H1 (cell line): Measurements from ENCODE around the gene NTN4. TPM values are rescaled to one million over a fixed set of nuclear protein-coding genes. Genes with fewer than 3 reads are reported as not detected.

ENCODE experiments used
- CTCF ChIA-PET: fragments of 300-600 bp; sonication (Branson Sonifier 250); formaldehyde crosslinking; loops from one replicate; lab custom pipeline; 2021; ENCODE audit not compliant: partially characterized antibody; lab: Charles Lee
- POLR2A ChIA-PET: fragments of 300-600 bp; sonication (Branson Sonifier 250); formaldehyde crosslinking; loops from one replicate; lab custom pipeline; 2021; ENCODE audit warnings: inconsistent platforms; ENCODE audit not compliant: partially characterized antibody; lab: Charles Lee
- DNase-seq, 2 experiments: peaks; one replicate each; pipeline versions ENCODE4 v3.0.0 to v3.0.0-alpha.2; 2010 to 2022; ENCODE audit warnings: low spot score in 2 of 2, low read depth in 1 of 2, mixed read lengths in 1 of 2
- FAIRE-seq: peaks from 2 replicates; lab custom pipeline; 2011; peaks lifted over from hg19 to GRCh38; lab: Jason Lieb, UNC
- H2AFZ ChIP-seq: 2 replicates; pipeline ENCODE4 v1.8.1; 2012; ENCODE audit warnings: low read length, inconsistent platforms
- H2AK5ac ChIP-seq: 2 replicates; pipeline ENCODE4 v1.6.1; 2013; ENCODE audit warnings: low read depth, low read length
- H2BK120ac ChIP-seq: replicated peaks from 2 replicates; pipeline ENCODE3; 2013; ENCODE audit warnings: low read depth, low read length, inconsistent platforms
- H2BK12ac ChIP-seq: 2 replicates; pipeline ENCODE4 v1.6.1; 2013; ENCODE audit warnings: low read depth, low read length
- H2BK15ac ChIP-seq: 2 replicates; pipeline ENCODE4 v1.6.1; 2013; ENCODE audit warnings: low read length
- H2BK20ac ChIP-seq: 2 replicates; pipeline ENCODE4 v1.6.1; 2013; ENCODE audit warnings: low read length
- H2BK5ac ChIP-seq: 2 replicates; pipeline ENCODE4 v1.6.1; 2013; ENCODE audit warnings: low read depth, low read length
- H3K14ac ChIP-seq: 2 replicates; pipeline ENCODE4 v1.6.1; 2013; ENCODE audit warnings: inconsistent platforms; ENCODE audit not compliant: insufficient read length
- H3K18ac ChIP-seq: 2 replicates; pipeline ENCODE4 v1.6.1; 2013; ENCODE audit warnings: low read length; ENCODE audit errors: extremely low read depth
- H3K23ac ChIP-seq: 2 replicates; pipeline ENCODE4 v1.6.1; 2013; ENCODE audit warnings: inconsistent platforms; ENCODE audit not compliant: insufficient read length
- H3K23me2 ChIP-seq: 2 replicates; pipeline ENCODE4 v1.6.1; 2013; ENCODE audit warnings: low read depth, low read length
- H3K27ac ChIP-seq: 2 replicates; pipeline ENCODE4 v1.6.1; 2011; ENCODE audit warnings: low read depth, low read length, inconsistent platforms
- H3K27me3 ChIP-seq, 4 experiments: replicated peaks in 1 of 4; 1 replicate in 1 of 4; 2 replicates in 3 of 4; pipeline versions ENCODE4 v1.6.1 to v1.8.1; 2011 to 2013; ENCODE audit warnings: low read length in 3 of 4, mild to moderate bottlenecking in 3 of 4, inconsistent platforms in 2 of 4, mixed read lengths in 2 of 4, moderate library complexity in 1 of 4; ENCODE audit not compliant: control insufficient read depth in 3 of 4, insufficient read depth in 3 of 4; ENCODE audit errors: extremely low read depth in 1 of 4
- H3K36me3 ChIP-seq, 4 experiments: 2 replicates each; pipeline versions ENCODE4 v1.6.1 to v1.8.1; 2011 to 2013; ENCODE audit warnings: mild to moderate bottlenecking in 4 of 4, low read length in 3 of 4, moderate library complexity in 2 of 4, control low read depth in 1 of 4, inconsistent platforms in 1 of 4; ENCODE audit not compliant: insufficient read depth in 4 of 4, control insufficient read depth in 2 of 4
- H3K4ac ChIP-seq: replicated peaks from 2 replicates; pipeline ENCODE3; 2013; ENCODE audit warnings: low read length, low read depth, mixed read lengths, inconsistent platforms; ENCODE audit not compliant: insufficient read length
- H3K4me1 ChIP-seq, 4 experiments: replicated peaks in 1 of 4; 1 replicate in 1 of 4; 2 replicates in 3 of 4; pipeline versions ENCODE4 v1.6.1 to v1.8.1; 2011 to 2013; ENCODE audit warnings: low read length in 3 of 4, inconsistent platforms in 2 of 4, mixed read lengths in 1 of 4; ENCODE audit not compliant: insufficient read depth in 4 of 4, control insufficient read depth in 3 of 4
- H3K4me2 ChIP-seq, 2 experiments: 2 replicates each; pipeline versions ENCODE4 v1.6.1 to v1.8.1; 2011 to 2013; ENCODE audit warnings: low read depth in 2 of 2, low read length in 2 of 2, control low read depth in 1 of 2, inconsistent platforms in 1 of 2, mild to moderate bottlenecking in 1 of 2; ENCODE audit not compliant: insufficient read depth in 1 of 2
- H3K4me3 ChIP-seq, 4 experiments: fragments of 200-600, 300-600 bp in 1 of 4; sonication (generic), shearing (Covaris generic), sonication (Bioruptor Twin) in 1 of 4; 2 replicates each; pipeline versions ENCODE4 v1.5.1 to v1.8.1; 2011 to 2016; ENCODE audit warnings: low read length in 4 of 4, low read depth in 3 of 4, control low read depth in 2 of 4, inconsistent platforms in 2 of 4, mild to moderate bottlenecking in 2 of 4, mixed read lengths in 1 of 4, moderate library complexity in 1 of 4; ENCODE audit not compliant: insufficient read depth in 2 of 4; ENCODE audit errors: extremely low read depth in 1 of 4
- H3K56ac ChIP-seq: replicated peaks from 2 replicates; pipeline ENCODE3; 2013; ENCODE audit warnings: low read depth, mild to moderate bottlenecking, mixed read lengths, low read length, inconsistent platforms; ENCODE audit not compliant: insufficient read length
- H3K79me1 ChIP-seq: 2 replicates; pipeline ENCODE4 v1.6.1; 2013; ENCODE audit warnings: low read depth, low read length, control low read depth
- H3K79me2 ChIP-seq, 2 experiments: 2 replicates each; pipeline versions ENCODE4 v1.6.1 to v1.8.1; 2012 to 2013; ENCODE audit warnings: low read length in 2 of 2, mild to moderate bottlenecking in 2 of 2, inconsistent platforms in 1 of 2; ENCODE audit not compliant: insufficient read depth in 2 of 2, control insufficient read depth in 1 of 2
- H3K9ac ChIP-seq, 4 experiments: replicated peaks in 1 of 4; 1 replicate in 1 of 4; 2 replicates in 3 of 4; pipeline versions ENCODE4 v1.6.1 to v1.8.1; 2011 to 2013; ENCODE audit warnings: low read depth in 3 of 4, low read length in 3 of 4, control low read depth in 2 of 4, mild to moderate bottlenecking in 2 of 4, moderate library complexity in 2 of 4, inconsistent platforms in 1 of 4; ENCODE audit errors: extremely low read depth in 1 of 4
- H3K9me3 ChIP-seq, 2 experiments: 2 replicates each; pipeline versions ENCODE4 v1.6.1 to v1.8.1; 2012 to 2013; ENCODE audit warnings: mild to moderate bottlenecking in 2 of 2, moderate library complexity in 2 of 2, control low read depth in 1 of 2, inconsistent platforms in 1 of 2, low read depth in 1 of 2, low read length in 1 of 2, mixed read lengths in 1 of 2; ENCODE audit not compliant: insufficient read depth in 2 of 2
- H4K20me1 ChIP-seq, 2 experiments: replicated peaks in 1 of 2; 2 replicates each; pipeline versions ENCODE3 to v1.8.1; 2011 to 2013; ENCODE audit warnings: inconsistent platforms in 2 of 2, low read length in 2 of 2, mild to moderate bottlenecking in 1 of 2; ENCODE audit not compliant: insufficient read depth in 2 of 2, control insufficient read depth in 1 of 2
- H4K5ac ChIP-seq: 2 replicates; pipeline ENCODE4 v1.6.1; 2013; ENCODE audit warnings: low read length, low read depth, mixed read lengths, inconsistent platforms; ENCODE audit not compliant: insufficient read length
- H4K8ac ChIP-seq: 2 replicates; pipeline ENCODE4 v1.8.0; 2013; ENCODE audit warnings: mild to moderate bottlenecking, moderate library complexity, low read length, inconsistent platforms; ENCODE audit not compliant: insufficient read depth; ENCODE audit errors: extremely low read depth
- H4K91ac ChIP-seq: replicated peaks from 2 replicates; pipeline ENCODE3; 2013; ENCODE audit warnings: low read length, mixed read lengths, inconsistent platforms; ENCODE audit not compliant: insufficient read length
- ASH2L ChIP-seq: fragments of 200-600, 300-600 bp; sonication (generic); IDR thresholded peaks from one replicate; pipeline ENCODE4 v1.7.1; 2017; ENCODE audit warnings: low read length
- CHD1 ChIP-seq: IDR thresholded peaks from 2 replicates; pipeline ENCODE4 v1.6.1; 2012; ENCODE audit warnings: low read depth, low read length, improper control_type of control experiment
- HDAC2 ChIP-seq, 2 experiments: fragments of 300-600 bp in 1 of 2; sonication (generic) in 1 of 2; IDR thresholded peaks; 2 replicates each; pipeline ENCODE4 v1.6.1; 2011 to 2012; ENCODE audit warnings: low read depth in 2 of 2, low read length in 2 of 2, mild to moderate bottlenecking in 2 of 2, moderate library complexity in 2 of 2, borderline replicate concordance in 1 of 2, inconsistent platforms in 1 of 2
- KDM1A ChIP-seq: fragments of 200-600, 300-600 bp; sonication (generic); IDR thresholded peaks from 2 replicates; pipeline ENCODE4 v1.7.1; 2016; ENCODE audit warnings: mild to moderate bottlenecking, low read length, borderline replicate concordance
- KDM5A ChIP-seq: fragments of 200-600 bp; IDR thresholded peaks from 2 replicates; pipeline ENCODE4 v1.7.1; 2012; ENCODE audit warnings: mild to moderate bottlenecking, low read length, inconsistent platforms, mixed read lengths
- MAFK ChIP-seq: IDR thresholded peaks from 2 replicates; pipeline ENCODE4 v1.6.1; 2012; ENCODE audit warnings: low read depth, mild to moderate bottlenecking, improper control_type of control experiment, low read length
- NRF1 ChIP-seq: IDR thresholded peaks from 2 replicates; pipeline ENCODE4 v1.6.1; 2011; ENCODE audit warnings: mild to moderate bottlenecking, low read depth, low read length, improper control_type of control experiment
- POLR2A ChIP-seq, 2 experiments: IDR thresholded peaks; 1 replicate in 1 of 2; 2 replicates in 1 of 2; pipeline ENCODE4 v1.6.1; 2011; ENCODE audit warnings: low read depth in 2 of 2, low read length in 2 of 2, mild to moderate bottlenecking in 2 of 2; ENCODE audit errors: control extremely low read depth in 1 of 2
- RXRA ChIP-seq: IDR thresholded peaks from 2 replicates; pipeline ENCODE4 v1.6.1; 2011; ENCODE audit warnings: low read depth, mild to moderate bottlenecking, low read length, moderate library complexity; ENCODE audit not compliant: insufficient read depth
- SP1 ChIP-seq: IDR thresholded peaks from 2 replicates; pipeline ENCODE4 v1.6.1; 2011; ENCODE audit warnings: low read depth, low read length
- SUZ12 ChIP-seq: fragments of 200-600 bp; sonication (generic); IDR thresholded peaks from 2 replicates; pipeline ENCODE4 v1.6.1; 2012; ENCODE audit warnings: mild to moderate bottlenecking, inconsistent platforms, low read length, moderate library complexity, mixed read lengths
- TAF1 ChIP-seq: IDR thresholded peaks from 2 replicates; pipeline ENCODE4 v1.6.1; 2011; ENCODE audit warnings: mild to moderate bottlenecking, low read depth, low read length
- TAF7 ChIP-seq: optimal IDR thresholded peaks from 2 replicates; pipeline ENCODE3; 2011; ENCODE audit warnings: low read depth, mild to moderate bottlenecking, inconsistent platforms, low read length, moderate library complexity, borderline replicate concordance
- TBP ChIP-seq: IDR thresholded peaks from 2 replicates; pipeline ENCODE4 v1.6.1; 2011; ENCODE audit warnings: low read depth, low read length, improper control_type of control experiment
- TCF12 ChIP-seq: IDR thresholded peaks from 2 replicates; pipeline ENCODE4 v1.6.1; 2011; ENCODE audit warnings: low read depth, mild to moderate bottlenecking, low read length
- TEAD4 ChIP-seq: IDR thresholded peaks from 2 replicates; pipeline ENCODE4 v1.6.1; 2012; ENCODE audit warnings: low read depth, low read length, inconsistent platforms, mixed read lengths
- YY1 ChIP-seq: IDR thresholded peaks from 2 replicates; pipeline ENCODE4 v1.6.1; 2011; ENCODE audit warnings: low read depth, mild to moderate bottlenecking, low read length
- WGBS, 2 experiments: shearing (Covaris generic) in 1 of 2; methylation state at CpG; one replicate each; pipeline versions ENCODE4 v1.1.6 to v1.1.7; 2013 to 2015; ENCODE audit warnings: low lambda C conversion rate in 2 of 2, mixed read lengths in 2 of 2, inconsistent platforms in 1 of 2, low coverage in 1 of 2, missing lambda C conversion rate in 1 of 2; ENCODE audit not compliant: insufficient replicate concordance in 2 of 2, insufficient coverage in 1 of 2, insufficient read length in 1 of 2; ENCODE audit errors: extremely low coverage in 1 of 2, missing lambda C conversion rate in 1 of 2; 5-methylcytosine and 5-hydroxymethylcytosine counted together
- polyA plus RNA-seq, 7 experiments: library from polyadenylated mRNA; depleted of rRNA in 3 of 7; stranded (reverse) in 5 of 7; unstranded in 2 of 7; fragments of >200 nt in 5 of 7; fragments of 200-250 nt in 2 of 7; gene quantifications; 1 replicate in 5 of 7; 2 replicates in 1 of 7; 4 replicates in 1 of 7; pipeline versions ENCODE4 v1.2.1 to v1.2.3, GENCODE V29; 2011 to 2013; ENCODE audit warnings: missing spikeins in 2 of 7, mixed read lengths in 2 of 7
- total RNA-seq: library from RNA; stranded (reverse); fragmentation: NEBNext Ultra II Directional; extraction: Animal tissue kit (Norgen Biotek cat#: 25700); gene quantifications from 2 replicates; pipeline ENCODE4 v1.2.1, GENCODE V29; 2021

NTN4 gene
- total and polyA plus RNA-seq, 2 of the 8 experiments (the other 6 are each of a cell fraction or from before 2014, with no cell fraction given), result 0.74 to 1.3 TPM

DNA sequence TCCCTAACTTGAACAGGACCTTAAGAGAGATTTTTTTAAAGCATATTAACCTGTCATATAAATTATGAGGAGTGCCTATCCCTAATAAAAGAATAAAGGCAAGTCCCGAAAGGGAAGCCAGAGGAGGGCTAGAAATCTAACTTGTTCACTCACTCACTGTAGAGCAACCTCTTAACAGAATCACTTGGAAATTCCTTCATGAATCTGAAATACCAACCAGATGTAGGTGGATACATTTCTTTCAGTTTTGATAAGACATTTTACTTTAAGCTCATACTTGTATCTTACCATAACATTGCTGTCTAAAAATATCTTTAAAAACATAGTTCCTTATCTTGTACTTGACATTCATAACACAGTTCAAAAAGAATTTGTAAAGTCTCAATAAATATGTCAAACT lies 25.7 kb downstream of the NTN4 start:
- Histone ChIP-seq H3K4me3 (no peak overlapping the region), H3K56ac (no peak overlapping the region), H2BK20ac (no peak overlapping the region), H3K27me3 (no peaks in the 10 kb centered on the region), H3K23me2 (no peaks in the 10 kb centered on the region; the same call in 1 of the 2 replicates), H3K18ac (no peak overlapping the region), H2BK15ac (no peak overlapping the region), H2BK12ac (no peak overlapping the region), H3K27ac (no peak overlapping the region), H2BK5ac (no peak overlapping the region), H3K4me1 (peaks cover 0 to 3% (median 1%) of the 10 kb centered on the region in 4 experiments; a peak in 3 of 7 replicates), H3K9me3 (no peaks in the 10 kb centered on the region), H2AFZ (no peak overlapping the region), H3K23ac (no peak overlapping the region), H3K79me1 (no peaks in the 10 kb centered on the region), H3K79me2 (no peaks in the 10 kb centered on the region), H4K91ac (no peak overlapping the region), H3K9ac (no peak overlapping the region), H2BK120ac (no peak overlapping the region), H3K36me3 (no peaks in the 10 kb centered on the region), H2AK5ac (no peak overlapping the region), H3K4ac (no peak overlapping the region), H4K8ac (no peak overlapping the region), H4K20me1 (no peaks in the 10 kb centered on the region), H3K4me2 (no peak overlapping the region), H3K14ac (no peak overlapping the region), H4K5ac (no peak overlapping the region)
- 95% methylated on average over 1 of the region's 1 CpG; no CpG with 5 or more reads in 1 of the 2 experiments for WGBS, 2 experiments
- POLR2A ChIA-PET, result no interaction called here
- FAIRE-seq (no peak), DNase-seq (no peak)
- CTCF ChIA-PET, result interaction anchor here (1.5 kb wide), 1 partner anchor 141 kb away, joined by 7 read pairs; no protein-coding TSS in a partner anchor
- TF ChIP-seq TAF7, result no peak
- TF ChIP-seq KDM5A, result no peak
- no peak for TF ChIP-seq HDAC2 (IDR thresholded peaks at IDR 0.05; ENCODE audit: borderline replicate concordance in 1 of 2, low read depth in 2 of 2, low read length in 2 of 2)
- TF ChIP-seq TBP, result no peak
- TF ChIP-seq NRF1, result no peak
- no peak for TF ChIP-seq YY1
- no peak for TF ChIP-seq KDM1A
- no peak for TF ChIP-seq ASH2L
- no peak for TF ChIP-seq CHD1
- no peak for TF ChIP-seq SUZ12
- TF ChIP-seq RXRA, result no peak
- no peak for TF ChIP-seq TEAD4
- TF ChIP-seq TCF12, result no peak
- TF ChIP-seq TAF1, result no peak
- TF ChIP-seq SP1, result no peak
- no peak for TF ChIP-seq MAFK
- TF ChIP-seq POLR2A (IDR thresholded peaks at IDR 0.05; ENCODE audit: control extremely low read depth in 1 of 2, low read depth in 2 of 2, low read length in 2 of 2), result no peak
